Adrenal gland (tissue), 5 donors: ENCODE measurements around the gene FILIP1.

Source experiments
- POLR2A ChIP-seq, 2 donors: fragments of 450-650 bp; IDR thresholded peaks; one replicate each; pipeline ENCODE4 v1.6.1; 2017; ENCODE audit warnings: antibody characterized with exemption in 2 of 2, mild to moderate bottlenecking in 2 of 2, moderate library complexity in 1 of 2
- TF ChIP-seq, protein P1 (sequence below), 6 experiments: fragments of 450-650 bp in 4 of 6; fragments of 200-600 bp in 2 of 6; sonication (generic) in 1 of 6; IDR thresholded peaks; 1 replicate in 5 of 6; 2 replicates in 1 of 6; pipeline versions ENCODE4 v1.5.1 to v1.8.0; 2016 to 2021; ENCODE audit warnings: antibody characterized with exemption in 6 of 6, mild to moderate bottlenecking in 2 of 6, moderate library complexity in 1 of 6
- donor health status: DM: no; HTN: no; CAD: no.

DNA sequence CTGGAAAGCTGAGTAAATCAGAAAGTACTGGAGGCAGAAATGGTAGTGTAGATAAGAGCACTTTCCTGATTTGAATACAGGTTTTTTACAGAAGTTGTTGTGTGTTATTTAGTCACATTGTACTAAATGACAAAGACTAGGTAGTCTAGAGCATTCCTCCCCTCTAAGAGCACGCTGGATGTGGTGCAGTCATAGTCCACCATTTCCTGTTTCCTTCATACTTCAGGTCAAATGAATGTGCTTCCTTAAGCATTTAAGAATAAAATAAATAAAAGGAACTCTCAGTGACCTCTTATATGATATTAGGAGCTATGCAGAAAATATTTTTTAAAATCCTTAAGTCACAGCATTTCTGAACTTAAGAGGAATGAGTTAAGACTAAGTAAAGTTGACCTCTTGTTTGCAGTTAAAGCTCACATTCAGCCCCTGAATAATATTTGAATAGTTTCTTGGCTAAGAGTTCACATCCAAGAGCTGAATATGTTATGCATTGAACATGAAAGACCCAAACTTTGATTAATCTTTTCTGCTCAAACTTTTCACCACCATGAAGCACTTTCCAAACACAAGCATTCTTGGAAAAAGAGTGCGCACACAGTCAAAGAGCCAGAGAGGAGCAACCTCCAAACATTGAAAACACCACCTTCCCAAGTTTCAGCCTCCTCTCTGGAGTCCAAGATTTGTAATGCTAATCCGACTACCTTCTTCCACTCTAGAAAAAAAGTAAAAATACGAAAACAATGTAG, 155.6 kb downstream of the FILIP1 start:
- TF ChIP-seq, protein P1, sequence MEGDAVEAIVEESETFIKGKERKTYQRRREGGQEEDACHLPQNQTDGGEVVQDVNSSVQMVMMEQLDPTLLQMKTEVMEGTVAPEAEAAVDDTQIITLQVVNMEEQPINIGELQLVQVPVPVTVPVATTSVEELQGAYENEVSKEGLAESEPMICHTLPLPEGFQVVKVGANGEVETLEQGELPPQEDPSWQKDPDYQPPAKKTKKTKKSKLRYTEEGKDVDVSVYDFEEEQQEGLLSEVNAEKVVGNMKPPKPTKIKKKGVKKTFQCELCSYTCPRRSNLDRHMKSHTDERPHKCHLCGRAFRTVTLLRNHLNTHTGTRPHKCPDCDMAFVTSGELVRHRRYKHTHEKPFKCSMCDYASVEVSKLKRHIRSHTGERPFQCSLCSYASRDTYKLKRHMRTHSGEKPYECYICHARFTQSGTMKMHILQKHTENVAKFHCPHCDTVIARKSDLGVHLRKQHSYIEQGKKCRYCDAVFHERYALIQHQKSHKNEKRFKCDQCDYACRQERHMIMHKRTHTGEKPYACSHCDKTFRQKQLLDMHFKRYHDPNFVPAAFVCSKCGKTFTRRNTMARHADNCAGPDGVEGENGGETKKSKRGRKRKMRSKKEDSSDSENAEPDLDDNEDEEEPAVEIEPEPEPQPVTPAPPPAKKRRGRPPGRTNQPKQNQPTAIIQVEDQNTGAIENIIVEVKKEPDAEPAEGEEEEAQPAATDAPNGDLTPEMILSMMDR (IDR thresholded peaks at IDR 0.05): no peak
- TF ChIP-seq POLR2A (IDR thresholded peaks at IDR 0.05): no peak
